Activated CD4-positive, alpha-beta T cell treated with anti-CD3 and anti-CD28 coated beads, Interleukin-2, amount 10 ng/mL, durations not matched to agents 7 days and 5 days (primary cell): ENCODE data around the gene PODXL. TPM values are rescaled to one million over a fixed set of nuclear protein-coding genes. Genes with fewer than 3 reads are reported as not detected.
"Not testable (repeated sequence)": the region's sequence is repeated elsewhere in the genome, so short reads cannot be mapped to it uniquely, and the experiment has no call there.

Experiments
- CTCF ChIA-PET: fragments of 350-600 bp; sonication (Branson Sonifier 250); formaldehyde crosslinking; loops from one replicate; lab custom pipeline; 2021; ENCODE audit warnings: antibody characterized with exemption; lab: Charles Lee
- POLR2A ChIA-PET: fragments of 350-600 bp; sonication (Branson Sonifier 250); formaldehyde crosslinking; loops from one replicate; lab custom pipeline; 2021; ENCODE audit warnings: antibody characterized with exemption; lab: Charles Lee
- DNase-seq: peaks from one replicate; pipeline ENCODE4 v3.0.0-alpha.2; 2020
- H3K27ac Mint-ChIP-seq: one replicate; pipeline ENCODE4 v1.8.0; 2021; ENCODE audit warnings: mild to moderate bottlenecking, moderate library complexity, mixed read lengths
- H3K27me3 Mint-ChIP-seq: one replicate; pipeline ENCODE4 v1.8.0; 2021; ENCODE audit warnings: mixed read lengths
- H3K36me3 Mint-ChIP-seq: one replicate; pipeline ENCODE4 v1.8.0; 2021; ENCODE audit warnings: low read depth, mixed read lengths
- H3K4me1 Mint-ChIP-seq: one replicate; pipeline ENCODE4 v1.8.0; 2021; ENCODE audit warnings: mixed read lengths
- H3K4me3 Mint-ChIP-seq: one replicate; pipeline ENCODE4 v1.8.0; 2021; ENCODE audit warnings: mild to moderate bottlenecking, moderate library complexity, mixed read lengths
- H3K9me3 Mint-ChIP-seq: one replicate; pipeline ENCODE4 v1.8.0; 2021; ENCODE audit warnings: mixed read lengths
- total RNA-seq, 2 experiments: library from RNA; stranded (reverse); gene quantifications; one replicate each; pipeline ENCODE4 v1.2.3, GENCODE V29; 2021

Gene PODXL
- total RNA-seq, 2 experiments from 2014 or later, result 0.97 to 1.5 TPM

DNA sequence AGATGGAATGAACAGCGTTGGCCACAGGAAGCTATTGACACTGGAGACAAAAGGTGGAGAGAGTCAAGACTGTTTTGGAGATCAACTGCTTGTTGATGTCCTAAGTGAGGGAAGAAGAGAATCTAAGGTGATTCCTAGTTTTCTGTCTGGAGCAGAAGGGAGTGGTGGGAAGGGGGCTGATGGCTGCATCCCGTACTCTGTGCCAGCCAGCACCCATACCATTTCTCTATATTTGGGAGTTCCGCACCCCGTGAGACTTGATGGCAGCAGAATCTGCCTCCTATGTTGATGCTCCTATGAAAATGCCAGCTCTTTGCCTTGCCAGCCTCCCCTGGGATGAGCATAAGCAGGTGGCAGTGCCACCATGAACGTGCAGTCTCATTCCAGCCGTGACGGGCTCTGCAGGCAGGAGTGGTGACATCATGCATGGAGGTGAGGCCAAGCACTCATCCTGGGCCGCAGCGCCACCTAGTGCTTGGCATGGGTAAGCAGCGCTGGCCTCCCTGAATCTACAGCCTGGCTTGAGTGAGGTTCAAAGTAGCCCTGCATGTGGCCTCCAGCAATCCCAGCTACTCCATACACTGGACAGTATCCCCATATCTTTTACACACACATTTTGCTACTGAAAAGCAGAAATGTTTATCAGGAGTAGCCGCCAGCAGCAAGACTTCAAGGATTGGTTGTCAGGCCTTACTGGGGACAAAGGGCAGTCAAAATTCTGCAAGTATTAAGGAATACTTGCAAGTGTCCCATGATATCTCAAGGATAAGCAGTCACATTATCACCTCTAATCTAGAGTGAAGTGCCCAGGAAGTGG, 43.0 kb downstream of the PODXL start:
- Mint-ChIP-seq H3K27me3 (peaks cover 2% of the 10 kb centered on the region), H3K9me3 (no peaks in the 10 kb centered on the region), H3K4me1 (peaks cover 24% of the 10 kb centered on the region), H3K27ac (peak overlapping the region; percentile 6), H3K4me3 (no peak overlapping the region), H3K36me3 (no peaks in the 10 kb centered on the region)
- ChIA-PET POLR2A (no interaction called here), CTCF (interaction anchor here (0.6 to 1.4 kb wide), 10 partner anchors 9 to 628 kb away, joined by 3 to 7 read pairs (median 4); no protein-coding TSS in a partner anchor)
- peak; percentile 85 for DNase-seq

GRCh38 chr7:131511774-131512535, 44.5 kb downstream of the PODXL start:
- Mint-ChIP-seq H3K36me3 (no peaks in the 10 kb centered on the region), H3K4me1 (peaks cover 33% of the 10 kb centered on the region), H3K4me3 (no peak overlapping the region), H3K27me3 (peaks cover 2% of the 10 kb centered on the region), H3K27ac (no peak overlapping the region), H3K9me3 (no peaks in the 10 kb centered on the region)
- ChIA-PET CTCF (interaction anchor here (0.6 to 2.6 kb wide), 6 partner anchors 11 to 667 kb away, joined by 3 to 12 read pairs (median 6); no protein-coding TSS in a partner anchor), POLR2A (no interaction called here)
- DNase-seq, result no peak

GRCh38 chr7:131511071-131511470, 45.4 kb downstream of the PODXL start:
- ChIA-PET CTCF (interaction anchor here (0.7 to 2.6 kb wide), 2 partner anchors 10 to 831 kb away, joined by 6 to 12 read pairs; no protein-coding TSS in a partner anchor), POLR2A (no interaction called here)
- Mint-ChIP-seq H3K4me1 (peaks cover 33% of the 10 kb centered on the region), H3K9me3 (no peaks in the 10 kb centered on the region), H3K36me3 (no peaks in the 10 kb centered on the region), H3K27me3 (peaks cover 2% of the 10 kb centered on the region), H3K27ac (no peak overlapping the region), H3K4me3 (no peak overlapping the region)
- DNase-seq, result no peak

DNA sequence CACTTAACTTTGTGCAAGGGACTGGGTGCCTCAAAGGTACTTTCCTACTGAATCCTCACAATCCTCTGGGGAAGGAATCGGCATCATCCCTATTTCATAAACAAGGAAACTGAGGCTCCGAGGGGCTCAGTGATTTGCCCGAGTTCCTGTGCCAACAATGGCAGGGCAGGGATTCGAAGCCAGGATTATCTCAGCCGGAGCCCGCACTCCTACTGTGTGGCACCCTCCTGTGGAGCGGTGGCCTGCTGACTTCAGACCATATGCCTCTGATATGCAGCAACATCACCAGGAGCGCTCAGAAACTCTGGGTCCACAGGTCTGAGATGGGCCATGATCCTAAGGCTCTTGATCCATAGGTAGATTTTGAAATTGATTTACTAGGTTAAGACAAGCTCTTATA, 46.6 kb downstream of the PODXL start:
- peaks cover 33% of the 10 kb centered on the region for H3K4me1 Mint-ChIP-seq
- ChIA-PET CTCF (interaction anchor here (1.2 to 2.6 kb wide), 4 partner anchors 9 to 614 kb away, joined by 3 to 12 read pairs (median 3); no protein-coding TSS in a partner anchor), POLR2A (no interaction called here)
- H3K36me3 Mint-ChIP-seq, result no peaks in the 10 kb centered on the region
- H3K27ac Mint-ChIP-seq, result no peak overlapping the region
- H3K27me3 Mint-ChIP-seq, result no peaks in the 10 kb centered on the region
- no peak for DNase-seq
- no peak overlapping the region for H3K4me3 Mint-ChIP-seq
- H3K9me3 Mint-ChIP-seq, result no peaks in the 10 kb centered on the region

DNA sequence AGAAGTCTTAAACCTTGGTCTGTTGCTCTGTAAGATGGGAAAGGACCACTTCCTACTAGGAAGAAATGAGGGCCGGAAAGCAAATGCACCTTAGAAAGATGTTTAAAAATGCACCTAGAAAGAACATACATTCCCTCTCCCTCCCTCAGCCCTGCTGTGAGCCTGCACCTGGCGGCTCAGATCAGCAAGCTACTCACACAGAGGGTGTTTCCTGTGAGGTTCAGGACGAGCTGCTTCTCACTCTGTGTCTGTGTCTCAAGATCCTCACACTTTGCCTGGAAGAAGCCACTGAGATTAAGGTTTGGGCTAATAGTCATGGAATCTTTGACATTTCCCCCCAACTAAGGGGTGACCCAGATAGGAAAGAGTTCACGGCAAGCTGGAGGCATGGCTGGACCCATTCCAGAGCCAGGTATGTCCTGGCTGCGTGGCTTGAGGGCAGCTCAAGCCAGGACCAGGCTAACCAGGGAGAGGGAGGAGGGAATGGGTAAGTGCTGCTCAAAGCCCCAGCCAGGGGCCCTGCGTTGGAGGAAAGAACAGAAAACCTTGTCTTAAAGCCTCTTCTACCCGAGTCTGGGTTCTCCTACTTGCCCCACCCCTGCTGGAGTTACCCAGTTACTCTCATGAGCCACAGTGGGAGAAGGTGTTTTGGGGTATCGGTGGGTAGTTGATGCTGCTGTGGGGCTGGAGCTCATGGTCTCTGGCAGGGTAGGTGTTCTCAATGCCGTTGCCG, 47.5 kb downstream of the PODXL start:
- no peaks in the 10 kb centered on the region for H3K9me3 Mint-ChIP-seq
- no peaks in the 10 kb centered on the region for H3K36me3 Mint-ChIP-seq
- peaks cover 33% of the 10 kb centered on the region for H3K4me1 Mint-ChIP-seq
- DNase-seq, result no peak
- CTCF ChIA-PET, result interaction anchor here (0.5 to 2.9 kb wide), 11 partner anchors 9 to 1747 kb away, joined by 3 to 12 read pairs (median 3); no protein-coding TSS in a partner anchor
- no peak overlapping the region for H3K4me3 Mint-ChIP-seq
- POLR2A ChIA-PET, result no interaction called here
- H3K27ac Mint-ChIP-seq, result no peak overlapping the region
- no peaks in the 10 kb centered on the region for H3K27me3 Mint-ChIP-seq

DNA sequence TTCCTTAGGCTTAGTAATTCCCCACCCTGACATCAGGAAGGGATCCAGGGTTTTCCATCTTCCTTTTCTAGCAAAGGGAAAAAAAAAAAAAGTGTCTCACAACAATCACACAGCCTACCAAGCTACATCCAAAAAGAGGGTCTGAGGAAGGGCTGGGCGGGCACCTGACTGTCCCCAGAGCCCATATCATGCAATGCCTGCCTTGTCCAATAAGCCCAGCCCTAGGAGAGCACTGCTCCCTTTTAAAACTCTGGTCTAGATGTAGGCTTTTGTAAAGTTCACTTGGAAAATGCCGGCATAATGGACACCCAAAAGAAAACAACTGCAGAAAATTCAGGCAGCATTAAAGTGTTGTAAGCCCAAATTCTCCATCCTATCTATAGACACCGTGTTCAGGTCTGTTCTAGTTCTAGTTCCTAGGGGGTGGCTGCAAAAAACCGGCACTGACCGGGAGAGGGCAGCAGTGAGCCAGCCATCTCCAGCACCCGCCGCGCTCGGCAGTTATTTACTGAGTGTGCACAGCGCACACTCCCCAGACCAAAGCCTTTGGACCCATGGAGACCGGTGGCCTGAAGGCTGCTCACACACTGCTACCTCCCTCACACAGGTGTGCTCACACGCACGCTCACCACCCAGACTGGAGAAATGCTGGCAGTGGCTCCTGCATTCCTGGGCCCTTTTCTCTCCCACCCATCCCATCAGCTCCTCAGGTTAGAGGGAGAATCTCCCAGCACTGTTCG, 48.7 kb downstream of the PODXL start:
- DNase-seq, result peak; percentile 83
- peaks cover 24% of the 10 kb centered on the region for H3K4me1 Mint-ChIP-seq
- no peaks in the 10 kb centered on the region for H3K27me3 Mint-ChIP-seq
- no peaks in the 10 kb centered on the region for H3K36me3 Mint-ChIP-seq
- H3K27ac Mint-ChIP-seq, result no peak overlapping the region
- no peak overlapping the region for H3K4me3 Mint-ChIP-seq
- H3K9me3 Mint-ChIP-seq, result no peaks in the 10 kb centered on the region
- POLR2A ChIA-PET, result no interaction called here
- CTCF ChIA-PET, result interaction anchor here (1.1 to 2.9 kb wide), 5 partner anchors 11 to 38 kb away, joined by 3 to 12 read pairs (median 4); no protein-coding TSS in a partner anchor

DNA sequence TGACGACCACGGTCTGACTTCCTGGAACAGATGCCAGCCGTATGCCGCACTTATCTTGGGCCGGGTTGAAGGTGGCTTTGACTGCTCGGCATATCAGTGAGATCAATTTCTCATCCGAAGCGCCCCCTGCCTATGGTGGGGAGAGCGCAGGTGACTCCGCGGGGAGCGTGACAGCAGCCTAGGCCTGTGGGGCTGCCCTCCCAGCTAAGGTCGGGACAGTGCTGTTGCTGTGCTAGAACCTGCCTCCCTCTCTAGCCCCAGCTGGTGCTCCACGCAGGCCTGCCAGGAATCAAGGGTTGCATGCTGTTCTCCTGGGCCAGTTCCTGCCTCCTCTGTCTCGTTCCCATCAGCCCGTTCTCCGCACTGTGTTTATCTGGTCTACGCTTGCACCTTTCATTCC, 49.8 kb downstream of the PODXL start:
- no peaks in the 10 kb centered on the region for H3K36me3 Mint-ChIP-seq
- no peaks in the 10 kb centered on the region for H3K9me3 Mint-ChIP-seq
- ChIA-PET POLR2A (no interaction called here), CTCF (interaction anchor here (1.3 to 2.9 kb wide), 3 partner anchors 10 to 40 kb away, joined by 3 to 12 read pairs (median 10); no protein-coding TSS in a partner anchor)
- H3K4me1 Mint-ChIP-seq, result peaks cover 27% of the 10 kb centered on the region
- no peak overlapping the region for H3K4me3 Mint-ChIP-seq
- no peak for DNase-seq
- H3K27ac Mint-ChIP-seq, result no peak overlapping the region
- no peaks in the 10 kb centered on the region for H3K27me3 Mint-ChIP-seq

DNA sequence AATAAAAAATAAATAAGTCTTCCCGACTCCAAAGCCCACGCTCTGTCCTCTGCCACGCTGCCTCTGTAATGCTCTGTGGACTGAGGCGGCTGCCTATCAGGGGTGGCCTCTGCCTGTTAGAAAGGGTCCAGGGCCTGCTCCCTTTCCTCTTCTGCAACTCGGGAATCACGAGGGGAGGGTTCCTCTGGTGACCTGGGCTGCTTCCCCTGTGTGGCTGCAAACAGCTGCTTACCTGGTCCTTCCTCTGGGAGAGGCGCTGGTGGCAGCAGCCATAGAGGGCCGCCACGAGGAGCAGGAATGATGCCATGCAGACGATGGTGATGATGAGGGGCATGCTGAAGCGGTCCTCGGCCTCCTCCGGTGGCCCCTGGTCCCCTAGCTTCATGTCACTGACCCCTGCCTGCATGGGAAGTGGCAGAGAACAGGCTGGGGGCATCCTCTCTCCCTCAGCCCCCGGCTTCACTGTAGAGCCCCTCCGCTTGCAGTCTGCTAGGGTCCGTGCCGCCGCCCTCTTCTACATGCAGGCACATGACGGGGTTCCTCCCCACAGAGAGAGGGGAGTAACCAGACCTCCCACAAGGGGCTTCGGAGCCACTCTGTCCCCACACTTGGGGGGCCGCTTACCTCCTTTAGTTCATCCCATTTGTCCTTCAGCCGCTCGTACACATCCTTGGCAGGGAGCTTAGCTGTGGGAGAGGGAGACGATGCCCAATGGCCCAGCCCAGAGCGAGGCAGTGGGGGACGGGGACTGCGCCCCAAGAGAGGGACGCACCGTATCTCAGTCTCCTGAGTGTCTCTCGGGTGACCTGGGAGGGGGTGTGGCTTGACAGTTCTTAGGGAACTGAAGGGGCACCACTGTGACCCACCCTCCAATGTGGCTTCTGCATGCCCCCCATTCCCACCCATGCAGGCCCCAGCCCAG, 50.5 kb downstream of the PODXL start:
- POLR2A ChIA-PET, result no interaction called here
- Mint-ChIP-seq H3K27me3 (no peaks in the 10 kb centered on the region), H3K36me3 (no peaks in the 10 kb centered on the region), H3K4me3 (no peak overlapping the region), H3K4me1 (peaks cover 33% of the 10 kb centered on the region), H3K9me3 (no peaks in the 10 kb centered on the region), H3K27ac (no peak overlapping the region)
- CTCF ChIA-PET, result interaction anchor here (1.5 to 2.9 kb wide), 3 partner anchors 9 to 40 kb away, joined by 3 to 12 read pairs (median 10); no protein-coding TSS in a partner anchor
- no peak for DNase-seq

- not testable (repeated sequence) for H3K9me3 Mint-ChIP-seq, H3K27me3 Mint-ChIP-seq, H3K36me3 Mint-ChIP-seq, DNase-seq, H3K4me3 Mint-ChIP-seq
- H3K27ac Mint-ChIP-seq, result peak overlapping the region; percentile 16
- CTCF ChIA-PET, result interaction anchor here (0.6 to 1.8 kb wide), 4 partner anchors 16 to 887 kb away, joined by 3 to 4 read pairs (median 4); no protein-coding TSS in a partner anchor
- H3K4me1 Mint-ChIP-seq, result peaks cover 40% of the 10 kb centered on the region
- POLR2A ChIA-PET, result interaction anchor here (0.8 kb wide), 1 partner anchor 43 kb away, joined by 4 read pairs; no protein-coding TSS in a partner anchor
Measured at GRCh38 chr7:131505037-131505620, 51.3 kb downstream of the PODXL start.

GRCh38 chr7:131504157-131504899, 52.1 kb downstream of the PODXL start:
- peaks cover 40% of the 10 kb centered on the region for H3K4me1 Mint-ChIP-seq
- CTCF ChIA-PET, result interaction anchor here (0.6 to 2.6 kb wide), 5 partner anchors 11 to 886 kb away, joined by 3 to 7 read pairs (median 4); no protein-coding TSS in a partner anchor

More at GRCh38 chr7:131504157-131504899, 52.1 kb downstream of the PODXL start:
- no peak for DNase-seq
- Mint-ChIP-seq H3K4me3 (no peak overlapping the region), H3K36me3 (peaks cover 3% of the 10 kb centered on the region), H3K27me3 (no peaks in the 10 kb centered on the region), H3K9me3 (no peaks in the 10 kb centered on the region), H3K27ac (peak overlapping the region; percentile 16)
- POLR2A ChIA-PET, result interaction anchor here (0.8 kb wide), 1 partner anchor 44 kb away, joined by 4 read pairs; no protein-coding TSS in a partner anchor
